Measurements from ENCODE around the gene CLDN1. TPM values are rescaled to one million over a fixed set of nuclear protein-coding genes. Genes with fewer than 3 reads are reported as not detected.

CLDN1 gene
- total and polyA plus RNA-seq, 2 of the 4 experiments (the other 2 are of a cell fraction) = 4.7 to 7.3 TPM

DNA sequence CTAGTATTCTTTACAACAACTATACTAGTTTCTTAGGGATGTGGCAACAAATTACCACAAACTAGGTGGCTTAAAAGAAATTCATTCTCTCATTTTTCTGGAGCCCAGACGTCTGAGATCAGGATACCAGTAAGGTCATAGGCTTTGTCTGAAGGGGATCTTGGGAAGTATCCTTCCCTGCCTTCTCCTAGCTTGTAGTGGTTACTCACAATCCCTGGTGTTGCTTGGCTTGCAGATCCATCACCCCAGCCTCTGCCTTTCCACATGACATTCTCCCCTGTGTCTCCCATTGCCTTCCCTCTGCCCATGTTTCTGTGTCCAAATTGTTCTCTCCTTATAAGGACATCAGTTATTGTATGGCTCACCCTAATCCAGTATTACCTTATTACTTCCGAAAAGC, 24.3 kb upstream of the CLDN1 start:
- H3K4me1 ChIP-seq (ENCODE audit: control insufficient read depth, insufficient read depth, low read length) = peaks cover 10% of the 10 kb centered on the region
- peaks cover 6% of the 10 kb centered on the region; the same call in 1 of the 2 replicates for H3K9me1 ChIP-seq (ENCODE audit: insufficient read depth, low read length)
- peak overlapping the region; percentile 99 for H2BK120ac ChIP-seq (ENCODE audit: low read depth, low read length)
- H3K14ac ChIP-seq (replicated peaks; ENCODE audit: low read depth, low read length) = peak overlapping the region; percentile 83
- peak overlapping the region; percentile 38 for H2AFZ ChIP-seq (replicated peaks; ENCODE audit: low read length, poor library complexity)
- H3K23ac ChIP-seq (ENCODE audit: low read depth, low read length) = peak overlapping the region; percentile 55; the same call in 1 of the 2 replicates
- H3K9me3 ChIP-seq (ENCODE audit: control insufficient read depth, insufficient read depth, low read length) = no peaks in the 10 kb centered on the region
- peak overlapping the region; percentile 54 for H3K27ac ChIP-seq (ENCODE audit: insufficient read depth, low read length)
- TF ChIP-seq NFE2L2 (IDR thresholded peaks at IDR 0.05; ENCODE audit: low read depth, low read length) (no peak), RCOR1 (IDR thresholded peaks at IDR 0.05; ENCODE audit: insufficient replicate concordance, low read length) (no peak), MAZ (IDR thresholded peaks at IDR 0.05; ENCODE audit: borderline replicate concordance, low read depth, low read length) (no peak), BHLHE40 (IDR thresholded peaks at IDR 0.05; ENCODE audit: low read depth, low read length) (no peak), RFX5 (IDR thresholded peaks at IDR 0.05; ENCODE audit: low read depth, low read length) (no peak), MXI1 (IDR thresholded peaks at IDR 0.05; ENCODE audit: borderline replicate concordance, low read depth, low read length) (no peak), RAD21 (IDR thresholded peaks at IDR 0.05; ENCODE audit: low read length) (no peak), SMC3 (IDR thresholded peaks at IDR 0.05; ENCODE audit: low read depth, low read length) (no peak), MAFK (IDR thresholded peaks at IDR 0.05; ENCODE audit: low read depth, low read length) (no peak), FOS (IDR thresholded peaks at IDR 0.05; ENCODE audit: low read depth, low read length) (no peak), CEBPB (IDR thresholded peaks at IDR 0.05; ENCODE audit: low read depth, low read length) (no peak), CHD1 (IDR thresholded peaks at IDR 0.05; ENCODE audit: low read depth, low read length) (no peak)
- TF ChIP-seq, protein P1, sequence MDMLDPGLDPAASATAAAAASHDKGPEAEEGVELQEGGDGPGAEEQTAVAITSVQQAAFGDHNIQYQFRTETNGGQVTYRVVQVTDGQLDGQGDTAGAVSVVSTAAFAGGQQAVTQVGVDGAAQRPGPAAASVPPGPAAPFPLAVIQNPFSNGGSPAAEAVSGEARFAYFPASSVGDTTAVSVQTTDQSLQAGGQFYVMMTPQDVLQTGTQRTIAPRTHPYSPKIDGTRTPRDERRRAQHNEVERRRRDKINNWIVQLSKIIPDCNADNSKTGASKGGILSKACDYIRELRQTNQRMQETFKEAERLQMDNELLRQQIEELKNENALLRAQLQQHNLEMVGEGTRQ (IDR thresholded peaks at IDR 0.05; ENCODE audit: low read depth, low read length) = no peak
- TF ChIP-seq, protein P2, sequence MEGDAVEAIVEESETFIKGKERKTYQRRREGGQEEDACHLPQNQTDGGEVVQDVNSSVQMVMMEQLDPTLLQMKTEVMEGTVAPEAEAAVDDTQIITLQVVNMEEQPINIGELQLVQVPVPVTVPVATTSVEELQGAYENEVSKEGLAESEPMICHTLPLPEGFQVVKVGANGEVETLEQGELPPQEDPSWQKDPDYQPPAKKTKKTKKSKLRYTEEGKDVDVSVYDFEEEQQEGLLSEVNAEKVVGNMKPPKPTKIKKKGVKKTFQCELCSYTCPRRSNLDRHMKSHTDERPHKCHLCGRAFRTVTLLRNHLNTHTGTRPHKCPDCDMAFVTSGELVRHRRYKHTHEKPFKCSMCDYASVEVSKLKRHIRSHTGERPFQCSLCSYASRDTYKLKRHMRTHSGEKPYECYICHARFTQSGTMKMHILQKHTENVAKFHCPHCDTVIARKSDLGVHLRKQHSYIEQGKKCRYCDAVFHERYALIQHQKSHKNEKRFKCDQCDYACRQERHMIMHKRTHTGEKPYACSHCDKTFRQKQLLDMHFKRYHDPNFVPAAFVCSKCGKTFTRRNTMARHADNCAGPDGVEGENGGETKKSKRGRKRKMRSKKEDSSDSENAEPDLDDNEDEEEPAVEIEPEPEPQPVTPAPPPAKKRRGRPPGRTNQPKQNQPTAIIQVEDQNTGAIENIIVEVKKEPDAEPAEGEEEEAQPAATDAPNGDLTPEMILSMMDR (conservative IDR thresholded peaks at IDR 0.05; ENCODE audit: low read depth, low read length) = no peak
- TF ChIP-seq, protein P3, sequence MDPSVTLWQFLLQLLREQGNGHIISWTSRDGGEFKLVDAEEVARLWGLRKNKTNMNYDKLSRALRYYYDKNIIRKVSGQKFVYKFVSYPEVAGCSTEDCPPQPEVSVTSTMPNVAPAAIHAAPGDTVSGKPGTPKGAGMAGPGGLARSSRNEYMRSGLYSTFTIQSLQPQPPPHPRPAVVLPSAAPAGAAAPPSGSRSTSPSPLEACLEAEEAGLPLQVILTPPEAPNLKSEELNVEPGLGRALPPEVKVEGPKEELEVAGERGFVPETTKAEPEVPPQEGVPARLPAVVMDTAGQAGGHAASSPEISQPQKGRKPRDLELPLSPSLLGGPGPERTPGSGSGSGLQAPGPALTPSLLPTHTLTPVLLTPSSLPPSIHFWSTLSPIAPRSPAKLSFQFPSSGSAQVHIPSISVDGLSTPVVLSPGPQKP (IDR thresholded peaks at IDR 0.05; ENCODE audit: borderline replicate concordance, low read depth, low read length) = no peak
- peak overlapping the region; percentile 84 for H4K5ac ChIP-seq (ENCODE audit: low read depth, low read length)
- dilution Hi-C loops (cut with HindIII; ENCODE audit: low sequenced_read_pairs, unreplicated experiment) = no loop called here
- H3K36me3 ChIP-seq (ENCODE audit: control insufficient read depth, insufficient read depth, low read length) = no peaks in the 10 kb centered on the region
- peak overlapping the region; percentile 91 to 98 for H4K8ac ChIP-seq (ENCODE audit: low read depth in 2 of 2, low read length in 2 of 2)
- DNase-seq (peak; percentile 7), ATAC-seq (ENCODE audit: low read depth) (no peak)
- H2AK5ac ChIP-seq (ENCODE audit: low read depth, low read length) = peak overlapping the region; percentile 81
- CTCF ChIA-PET = no interaction called here
- H4K20me1 ChIP-seq (ENCODE audit: insufficient read depth, low read length) = no peaks in the 10 kb centered on the region
- peak overlapping the region; percentile 8; the same call in 1 of the 2 replicates for H3K56ac ChIP-seq (ENCODE audit: extremely low read depth, insufficient read depth, low read length)
- no peaks in the 10 kb centered on the region for H3K27me3 ChIP-seq (ENCODE audit: control insufficient read depth, insufficient read depth, low read length)
- intact Hi-C loops (cut with micrococcal nuclease) = no loop called here
- peak overlapping the region; percentile 92 for H3K18ac ChIP-seq (ENCODE audit: low read depth, low read length)
- in situ Hi-C loops (cut with MboI; ENCODE audit: low sequenced_read_pairs) = no loop called here
- no TSS peak for BruUV-seq (replicated peaks)
- no CpG with 5 or more reads among the region's 2 CpGs for WGBS, 2 experiments (ENCODE audit: extremely low coverage in 2 of 2, insufficient read length in 1 of 2)
- H3K79me1 ChIP-seq (ENCODE audit: low read depth in 1 of 2, low read length in 2 of 2) = no peaks in the 10 kb centered on the region
- peak overlapping the region; percentile 91 for H3K4ac ChIP-seq (ENCODE audit: low read depth, low read length)
- H3K9ac ChIP-seq (ENCODE audit: low read depth, low read length) = no peak overlapping the region
- H3K4me3 ChIP-seq (ENCODE audit: insufficient read depth, low read depth, low read length) = no peak overlapping the region
- H2BK15ac ChIP-seq (ENCODE audit: low read depth, low read length) = peak overlapping the region; percentile 99
- POLR2A ChIA-PET (ENCODE audit: unreplicated experiment) = no interaction called here
- H2BK20ac ChIP-seq (ENCODE audit: low read depth, low read length) = peak overlapping the region; percentile 92
- no peak overlapping the region for H2AK9ac ChIP-seq (replicated peaks; ENCODE audit: low read depth, low read length, poor library complexity)
- H3K4me2 ChIP-seq (ENCODE audit: low read depth, low read length) = no peak overlapping the region
- H4K91ac ChIP-seq (ENCODE audit: insufficient read depth, low read depth, low read length) = peak overlapping the region; percentile 93
- peak overlapping the region; percentile 99 for H2BK5ac ChIP-seq (ENCODE audit: low read depth, low read length, poor library complexity, severe bottlenecking)

All from IMR-90 (cell line).